Upper lobe of left lung (tissue), 6 donors: Measurements from ENCODE around the gene FGF14. TPM values are rescaled to one million over a fixed set of nuclear protein-coding genes. Genes with fewer than 3 reads are reported as not detected.

Experiments used
- ATAC-seq, 2 donors: fragments of 200-7000 bp; cut with Tn5 transposase; one replicate each; pipeline ENCODE4 v1.9.1; 2022; ENCODE audit warnings: mild to moderate bottlenecking in 2 of 2, moderate library complexity in 2 of 2; ENCODE audit not compliant: low FRiP score in 2 of 2
- DNase-seq, 2 donors: peaks; one replicate each; pipeline ENCODE4 v3.0.0-alpha.2; 2019 to 2020
- H3K27ac ChIP-seq, 4 donors: fragments of 200-600 bp; sonication (generic); one replicate each; pipeline ENCODE4 v1.5.1; 2016 to 2019
- H3K27me3 ChIP-seq, 4 donors: fragments of 200-600 bp; sonication (generic); one replicate each; pipeline ENCODE4 v1.5.1; 2017 to 2019
- H3K36me3 ChIP-seq, 4 donors: fragments of 200-600 bp; sonication (generic); one replicate each; pipeline ENCODE4 v1.5.1; 2016 to 2019
- H3K4me1 ChIP-seq, 4 donors: fragments of 200-600 bp; sonication (generic); one replicate each; pipeline ENCODE4 v1.5.1; 2018 to 2019
- H3K4me3 ChIP-seq, 4 donors: fragments of 200-600 bp; sonication (generic); one replicate each; pipeline ENCODE4 v1.5.1; 2017 to 2019; ENCODE audit warnings: mild to moderate bottlenecking in 2 of 4, moderate library complexity in 1 of 4
- H3K9me3 ChIP-seq, 4 donors: fragments of 200-600 bp; sonication (generic); one replicate each; pipeline ENCODE4 v1.5.1; 2018 to 2019
- EP300 ChIP-seq, 4 donors: sonication (generic); formaldehyde crosslinking; IDR thresholded peaks; one replicate each; pipeline ENCODE4 v1.5.1; 2017; ENCODE audit warnings: antibody characterized with exemption in 4 of 4, control low read depth in 2 of 4
- POLR2A ChIP-seq, 4 donors: fragments of 450-650 bp; IDR thresholded peaks; one replicate each; pipeline ENCODE4 v1.5.1; 2016 to 2017; ENCODE audit warnings: antibody characterized with exemption in 4 of 4, mild to moderate bottlenecking in 2 of 4
- POLR2AphosphoS5 ChIP-seq, 2 donors: sonication (generic); formaldehyde crosslinking; IDR thresholded peaks; one replicate each; pipeline ENCODE4 v1.5.1; 2017; ENCODE audit warnings: antibody characterized with exemption in 2 of 2
- WGBS, 2 donors: methylation state at CpG; one replicate each; pipeline ENCODE4 v1.1.5; 2017 to 2018; 5-methylcytosine and 5-hydroxymethylcytosine counted together
- total RNA-seq, 6 donors: library from RNA; depleted of rRNA in 4 of 6; stranded (reverse); fragments of >200 nt in 4 of 6; gene quantifications; one replicate each; pipeline versions ENCODE4 v1.1.0 to v1.2.1, GENCODE V29; 2016 to 2021
- TF ChIP-seq, protein P1 (sequence below), 6 experiments: fragments of 450-650 bp in 4 of 6; fragments of 200-600 bp in 2 of 6; sonication (generic) in 2 of 6; IDR thresholded peaks; one replicate each; pipeline ENCODE4 v1.5.1; 2016 to 2019; ENCODE audit warnings: antibody characterized with exemption in 6 of 6
- donor health status: DM: no; HTN: no; CAD: no; lungs with moderate emphysema.
- donor health status: DM: no; HTN: yes; CAD: no; lungs with severe emphysema.

FGF14 gene
- total RNA-seq, 6 donors from 2014 or later, result 0.80 to 8.4 (median 4.1) TPM

DNA sequence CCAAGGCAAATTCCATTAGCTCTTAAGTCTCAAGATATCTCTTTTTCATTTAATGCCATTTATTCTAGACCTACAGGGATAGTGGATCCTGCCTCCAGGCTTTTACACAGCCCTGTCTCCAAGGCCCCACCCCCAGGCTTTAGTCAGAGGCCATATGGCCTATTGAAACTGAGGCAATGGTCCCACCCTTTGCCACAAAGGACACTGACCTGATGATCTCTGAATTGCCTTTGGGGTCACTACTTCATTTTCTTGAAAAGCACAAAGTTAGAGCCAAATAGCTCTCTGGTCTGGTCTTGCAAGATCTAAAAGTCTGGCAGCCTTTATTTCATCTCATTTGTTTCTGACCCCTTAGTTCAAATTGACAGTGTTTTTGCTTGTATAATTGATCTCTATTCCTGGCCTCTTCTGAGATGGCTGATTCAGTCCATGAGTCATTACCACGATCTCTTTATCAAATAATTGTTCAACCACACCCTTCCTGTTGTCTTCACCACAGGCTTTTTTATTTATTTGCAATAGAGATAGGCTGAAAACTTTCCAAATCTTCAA, 209.8 kb downstream of the FGF14 start:
- H3K36me3 ChIP-seq, result no peaks in the 10 kb centered on the region
- WGBS, 2 donors, result 6 to 21% methylated on average over 1 of the region's 1 CpG
- H3K9me3 ChIP-seq, result no peaks in the 10 kb centered on the region
- no peaks in the 10 kb centered on the region for H3K27me3 ChIP-seq
- TF ChIP-seq, protein P1, sequence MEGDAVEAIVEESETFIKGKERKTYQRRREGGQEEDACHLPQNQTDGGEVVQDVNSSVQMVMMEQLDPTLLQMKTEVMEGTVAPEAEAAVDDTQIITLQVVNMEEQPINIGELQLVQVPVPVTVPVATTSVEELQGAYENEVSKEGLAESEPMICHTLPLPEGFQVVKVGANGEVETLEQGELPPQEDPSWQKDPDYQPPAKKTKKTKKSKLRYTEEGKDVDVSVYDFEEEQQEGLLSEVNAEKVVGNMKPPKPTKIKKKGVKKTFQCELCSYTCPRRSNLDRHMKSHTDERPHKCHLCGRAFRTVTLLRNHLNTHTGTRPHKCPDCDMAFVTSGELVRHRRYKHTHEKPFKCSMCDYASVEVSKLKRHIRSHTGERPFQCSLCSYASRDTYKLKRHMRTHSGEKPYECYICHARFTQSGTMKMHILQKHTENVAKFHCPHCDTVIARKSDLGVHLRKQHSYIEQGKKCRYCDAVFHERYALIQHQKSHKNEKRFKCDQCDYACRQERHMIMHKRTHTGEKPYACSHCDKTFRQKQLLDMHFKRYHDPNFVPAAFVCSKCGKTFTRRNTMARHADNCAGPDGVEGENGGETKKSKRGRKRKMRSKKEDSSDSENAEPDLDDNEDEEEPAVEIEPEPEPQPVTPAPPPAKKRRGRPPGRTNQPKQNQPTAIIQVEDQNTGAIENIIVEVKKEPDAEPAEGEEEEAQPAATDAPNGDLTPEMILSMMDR (IDR thresholded peaks at IDR 0.05), result no peak
- no peak for DNase-seq
- no peak overlapping the region for H3K4me3 ChIP-seq
- peak in 1 of 2 donors; percentile 87 for ATAC-seq
- H3K27ac ChIP-seq, result no peak overlapping the region
- H3K4me1 ChIP-seq, result peaks cover 0 to 3% (median 0%) of the 10 kb centered on the region in 4 donors

GRCh38 chr13:102190930-102191329, 210.9 kb downstream of the FGF14 start:
- Histone ChIP-seq H3K27me3 (no peaks in the 10 kb centered on the region), H3K36me3 (no peaks in the 10 kb centered on the region), H3K4me1 (no peaks in the 10 kb centered on the region), H3K4me3 (no peak overlapping the region), H3K9me3 (no peaks in the 10 kb centered on the region), H3K27ac (no peak overlapping the region)
- WGBS, 2 donors, result 62 to 69% methylated on average over 2 of the region's 2 CpGs
- TF ChIP-seq POLR2A (IDR thresholded peaks at IDR 0.05), result no peak
- TF ChIP-seq POLR2AphosphoS5 (IDR thresholded peaks at IDR 0.05), result no peak
- TF ChIP-seq, protein P1 (IDR thresholded peaks at IDR 0.05), result no peak
- TF ChIP-seq EP300 (IDR thresholded peaks at IDR 0.05), result no peak
- DNase-seq, result no peak
- ATAC-seq, result no peak

GRCh38 chr13:102187313-102187712, 214.5 kb downstream of the FGF14 start:
- no peaks in the 10 kb centered on the region for H3K27me3 ChIP-seq
- TF ChIP-seq POLR2AphosphoS5 (IDR thresholded peaks at IDR 0.05) (no peak), POLR2A (IDR thresholded peaks at IDR 0.05) (no peak), EP300 (IDR thresholded peaks at IDR 0.05) (no peak)
- TF ChIP-seq, protein P1 (IDR thresholded peaks at IDR 0.05), result no peak
- H3K36me3 ChIP-seq, result no peaks in the 10 kb centered on the region
- no peaks in the 10 kb centered on the region for H3K9me3 ChIP-seq
- H3K27ac ChIP-seq, result no peak overlapping the region
- 76 to 92% methylated on average over 4 of the region's 4 CpGs for WGBS, 2 donors
- DNase-seq (no peak), ATAC-seq (no peak)
- H3K4me3 ChIP-seq, result no peak overlapping the region
- no peaks in the 10 kb centered on the region for H3K4me1 ChIP-seq

- TF ChIP-seq EP300 (IDR thresholded peaks at IDR 0.05), result no peak
- DNase-seq, result no peak
- no peaks in the 10 kb centered on the region for H3K4me1 ChIP-seq
- WGBS, 2 donors, result 52 to 60% methylated on average over 5 of the region's 5 CpGs
- no peak overlapping the region for H3K27ac ChIP-seq
- no peaks in the 10 kb centered on the region for H3K9me3 ChIP-seq
- ATAC-seq, result no peak
- H3K36me3 ChIP-seq, result no peaks in the 10 kb centered on the region
- H3K27me3 ChIP-seq, result no peaks in the 10 kb centered on the region
- no peak overlapping the region for H3K4me3 ChIP-seq
These were observed 216.4 kb downstream of the FGF14 start for GRCh38 chr13:102185375-102185984.

DNA sequence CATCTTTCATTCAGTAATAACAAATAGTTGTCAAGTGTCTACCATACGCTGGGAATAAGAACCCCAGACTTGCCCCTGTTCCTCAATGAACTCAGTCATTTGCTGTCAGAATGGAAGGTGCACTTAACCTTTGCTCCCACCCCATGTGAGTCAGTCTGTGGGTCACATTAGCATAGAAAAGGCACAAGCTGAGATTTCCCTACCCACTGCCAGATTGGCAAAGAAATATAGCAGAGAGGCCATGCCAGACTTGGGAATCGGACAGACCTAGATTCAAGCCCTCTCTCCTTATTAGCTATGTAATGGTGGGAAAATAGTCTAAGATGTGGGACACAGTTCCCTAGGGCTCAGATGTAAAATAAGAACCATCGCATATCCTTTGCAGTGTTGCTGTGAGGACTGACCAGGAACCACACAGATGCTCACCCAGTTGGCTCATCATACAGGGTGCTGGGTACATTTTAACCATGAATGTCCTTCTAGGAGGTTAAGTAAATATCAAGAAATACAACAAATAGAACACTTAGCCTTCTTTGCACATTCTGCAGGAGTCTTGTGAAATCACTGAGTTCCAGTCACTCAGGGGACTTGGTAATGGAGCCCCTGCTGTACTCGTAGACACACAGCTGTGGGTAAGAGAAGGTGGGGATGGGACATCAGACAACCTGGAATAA, 218.2 kb downstream of the FGF14 start:
- no peaks in the 10 kb centered on the region for H3K27me3 ChIP-seq
- no peaks in the 10 kb centered on the region for H3K4me1 ChIP-seq
- no peak overlapping the region for H3K27ac ChIP-seq
- peak in 1 of 2 donors; percentile 38 for ATAC-seq
- WGBS, 2 donors, result 64 to 71% methylated on average over 4 of the region's 4 CpGs
- no peaks in the 10 kb centered on the region for H3K9me3 ChIP-seq
- no peak for TF ChIP-seq POLR2A (IDR thresholded peaks at IDR 0.05)
- TF ChIP-seq POLR2AphosphoS5 (IDR thresholded peaks at IDR 0.05), result no peak
- TF ChIP-seq, protein P1 (IDR thresholded peaks at IDR 0.05), result no peak
- no peak for TF ChIP-seq EP300 (IDR thresholded peaks at IDR 0.05)
- no peaks in the 10 kb centered on the region for H3K36me3 ChIP-seq
- H3K4me3 ChIP-seq, result no peak overlapping the region
- no peak for DNase-seq
